HepG2 (cell line): ENCODE measurements around the gene C19orf47. TPM values are rescaled to one million over a fixed set of nuclear protein-coding genes. Genes with fewer than 3 reads are reported as not detected.

Experiments used
- ATAC-seq: fragments of 200-7000 bp; cut with Tn5 transposase; 3 replicates; pipeline ENCODE4 v1.9.1; 2020; ENCODE audit warnings: mild to moderate bottlenecking, moderate library complexity
- BruUV-seq: library from RNA; stranded (reverse); fragments of 400-500 nt; replicated peaks from 2 replicates; lab custom pipeline; 2021; lab: Mats Ljungman, UMichigan
- CTCF ChIA-PET: fragments of 300-600 bp; formaldehyde crosslinking; extraction: SDS; loops from one replicate; lab custom pipeline; 2021; ENCODE audit warnings: low total read pairs, inconsistent platforms, low intra/inter-chr PET ratio; lab: Yijun Ruan, JAX
- POLR2A ChIA-PET: fragments of 350-600 bp; sonication (Branson Sonifier 250); formaldehyde crosslinking; loops from one replicate; lab custom pipeline; 2020; ENCODE audit warnings: antibody characterized with exemption, inconsistent platforms; lab: Yijun Ruan, JAX
- DNase-seq: peaks from one replicate; pipeline ENCODE4 v3.0.0-alpha.2; 2015; ENCODE audit warnings: low spot score
- FAIRE-seq: peaks from 3 replicates; lab custom pipeline; 2011; peaks lifted over from hg19 to GRCh38; lab: Jason Lieb, UNC
- H2AFZ ChIP-seq: one replicate; pipeline ENCODE4 v1.6.1; 2011; ENCODE audit warnings: low read length, inconsistent platforms
- H3K27ac ChIP-seq: fragments of 300-600 bp; 3 replicates; pipeline ENCODE4 v1.8.0; 2011; ENCODE audit warnings: mixed run types, mild to moderate bottlenecking, mixed read lengths, low read length, inconsistent platforms; ENCODE audit not compliant: insufficient read depth; ENCODE audit errors: extremely low read length
- H3K27me3 ChIP-seq, 2 experiments: fragments of 200-600 bp in 1 of 2; 2 replicates in 1 of 2; 3 replicates in 1 of 2; pipeline versions ENCODE4 v1.6.0 to v1.8.0; 2011; ENCODE audit warnings: low read length in 2 of 2, mild to moderate bottlenecking in 2 of 2, moderate library complexity in 2 of 2, inconsistent platforms in 1 of 2; ENCODE audit not compliant: insufficient read depth in 2 of 2, control insufficient read depth in 1 of 2
- H3K36me3 ChIP-seq, 2 experiments: fragments of 200-600 bp in 1 of 2; replicated peaks in 1 of 2; 2 replicates in 1 of 2; 3 replicates in 1 of 2; pipeline versions ENCODE4 v1.5.1 to v1.8.0; 2011; ENCODE audit warnings: low read length in 2 of 2, inconsistent platforms in 1 of 2; ENCODE audit not compliant: insufficient read depth in 2 of 2, control insufficient read depth in 1 of 2
- H3K4me1 ChIP-seq: 2 replicates; pipeline ENCODE4 v1.5.1; 2012; ENCODE audit warnings: low read length, inconsistent platforms; ENCODE audit not compliant: insufficient read depth
- H3K4me2 ChIP-seq: 2 replicates; pipeline ENCODE4 v1.6.0; 2011; ENCODE audit warnings: low read depth, low read length, inconsistent platforms
- H3K4me3 ChIP-seq, 3 experiments: fragments of 200-600 bp in 1 of 3; sonication (generic), shearing (Covaris generic) in 1 of 3; replicated peaks in 1 of 3; 2 replicates each; pipeline ENCODE4 v1.5.1; 2011 to 2016; ENCODE audit warnings: low read length in 3 of 3, inconsistent platforms in 2 of 3, low read depth in 2 of 3, mild to moderate bottlenecking in 2 of 3, control low read depth in 1 of 3, mixed read lengths in 1 of 3; ENCODE audit not compliant: insufficient read depth in 1 of 3
- H3K79me2 ChIP-seq: one replicate; pipeline ENCODE4 v1.6.1; 2011; ENCODE audit warnings: low read length, inconsistent platforms; ENCODE audit not compliant: insufficient read depth
- H3K9ac ChIP-seq: 2 replicates; pipeline ENCODE4 v1.6.0; 2011; ENCODE audit warnings: mild to moderate bottlenecking, low read depth, low read length, inconsistent platforms; ENCODE audit not compliant: insufficient read depth
- H3K9me3 ChIP-seq: 2 replicates; pipeline ENCODE4 v1.5.1; 2012; ENCODE audit warnings: mild to moderate bottlenecking, low read length
- H4K20me1 ChIP-seq: 2 replicates; pipeline ENCODE4 v1.6.0; 2011; ENCODE audit warnings: inconsistent platforms, mild to moderate bottlenecking, low read length, moderate library complexity; ENCODE audit not compliant: insufficient read depth
- GABPB1 ChIP-seq: IDR thresholded peaks from 2 replicates; pipeline ENCODE4 v1.6.1; 2016; ENCODE audit warnings: mild to moderate bottlenecking, missing genetic modification reagents, moderate library complexity, missing compliant biosample characterization
- NR2C2 ChIP-seq: sonication (generic); formaldehyde crosslinking; IDR thresholded peaks from 2 replicates; pipeline ENCODE4 v1.4.0; 2020; ENCODE audit warnings: missing genetic modification reagents, mild to moderate bottlenecking, moderate library complexity, borderline replicate concordance
- PAXIP1 ChIP-seq: sonication (generic); formaldehyde crosslinking; conservative IDR thresholded peaks from 2 replicates; pipeline ENCODE4 v1.4.0; 2020; ENCODE audit warnings: mild to moderate bottlenecking, missing genetic modification reagents, moderate library complexity
- SALL2 ChIP-seq: sonication (generic); formaldehyde crosslinking; IDR thresholded peaks from 2 replicates; pipeline ENCODE4 v1.8.1; 2023; ENCODE audit warnings: mild to moderate bottlenecking, missing genetic modification reagents, inconsistent platforms
- THAP7 ChIP-seq: sonication (generic); formaldehyde crosslinking; IDR thresholded peaks from 2 replicates; pipeline ENCODE4 v1.8.1; 2023; ENCODE audit warnings: mild to moderate bottlenecking, missing genetic modification reagents
- ZSCAN31 ChIP-seq: sonication (generic); formaldehyde crosslinking; IDR thresholded peaks from 2 replicates; pipeline ENCODE4 v1.5.0; 2020; ENCODE audit warnings: low read depth, mild to moderate bottlenecking, missing genetic modification reagents
- WGBS: methylation state at CpG from one replicate; pipeline ENCODE4 v1.1.6; 2017; ENCODE audit warnings: low lambda C conversion rate; 5-methylcytosine and 5-hydroxymethylcytosine counted together
- in situ Hi-C: cut with HindIII; loops from 2 replicates; pipeline ENCODE4 v1.10.0; 2017; ENCODE audit warnings: low pct_unique_long_range_greater_than_20kb; ENCODE audit not compliant: extremely low pct_ligation_motif_present
- intact Hi-C: fragments of 100-400 bp; cut with micrococcal nuclease; formaldehyde crosslinking; loops from one replicate; pipeline ENCODE4 v1.10.0; 2022; ENCODE audit not compliant: unreplicated experiment
- polyA plus RNA-seq, 8 experiments: library from polyadenylated mRNA; depleted of rRNA in 3 of 8; stranded (reverse) in 7 of 8; unstranded in 1 of 8; fragments of >200 nt; fragmentation: Illumina TruSeq in 4 of 8; extraction: Trizol in 4 of 8; gene quantifications; 2 replicates each; pipeline versions ENCODE4 v1.2.1 to v1.2.3, GENCODE V29; 2011 to 2016; ENCODE audit warnings: low read depth in 4 of 8, missing spikeins in 1 of 8, mixed read lengths in 1 of 8; ENCODE audit not compliant: insufficient read depth in 1 of 8
- total RNA-seq, 5 experiments: library from RNA; depleted of rRNA; stranded (reverse); fragments of >200 nt; fragmentation: Illumina TruSeq; extraction: Trizol; gene quantifications; 2 replicates each; pipeline ENCODE4 v1.2.3, GENCODE V29; 2016; ENCODE audit warnings: low read depth in 1 of 5
- TF ChIP-seq, protein P1 (sequence below): sonication (generic); formaldehyde crosslinking; conservative IDR thresholded peaks from 2 replicates; pipeline ENCODE4 v1.4.0; 2020; ENCODE audit warnings: missing genetic modification reagents
- TF ChIP-seq, protein P2 (sequence below): sonication (generic); formaldehyde crosslinking; IDR thresholded peaks from 2 replicates; pipeline ENCODE4 v1.5.0; 2020; ENCODE audit warnings: mild to moderate bottlenecking, missing genetic modification reagents

Gene C19orf47
- total and polyA plus RNA-seq, 2 of the 13 experiments (the other 11 are each of a cell fraction or from before 2014, with no cell fraction given), result 8.1 to 10.6 TPM

- no peak for TF ChIP-seq THAP7 (CRISPR knock-in tag)
- TF ChIP-seq, protein P1, sequence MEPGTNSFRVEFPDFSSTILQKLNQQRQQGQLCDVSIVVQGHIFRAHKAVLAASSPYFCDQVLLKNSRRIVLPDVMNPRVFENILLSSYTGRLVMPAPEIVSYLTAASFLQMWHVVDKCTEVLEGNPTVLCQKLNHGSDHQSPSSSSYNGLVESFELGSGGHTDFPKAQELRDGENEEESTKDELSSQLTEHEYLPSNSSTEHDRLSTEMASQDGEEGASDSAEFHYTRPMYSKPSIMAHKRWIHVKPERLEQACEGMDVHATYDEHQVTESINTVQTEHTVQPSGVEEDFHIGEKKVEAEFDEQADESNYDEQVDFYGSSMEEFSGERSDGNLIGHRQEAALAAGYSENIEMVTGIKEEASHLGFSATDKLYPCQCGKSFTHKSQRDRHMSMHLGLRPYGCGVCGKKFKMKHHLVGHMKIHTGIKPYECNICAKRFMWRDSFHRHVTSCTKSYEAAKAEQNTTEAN (CRISPR knock-in tag), result no peak
- TF ChIP-seq NR2C2 (CRISPR knock-in tag), result no peak
- no peak for TF ChIP-seq GABPB1 (CRISPR knock-in tag)
Observed at GRCh38 chr19:40358773-40359172, 10.6 kb upstream of the C19orf47 start (continued).

DNA sequence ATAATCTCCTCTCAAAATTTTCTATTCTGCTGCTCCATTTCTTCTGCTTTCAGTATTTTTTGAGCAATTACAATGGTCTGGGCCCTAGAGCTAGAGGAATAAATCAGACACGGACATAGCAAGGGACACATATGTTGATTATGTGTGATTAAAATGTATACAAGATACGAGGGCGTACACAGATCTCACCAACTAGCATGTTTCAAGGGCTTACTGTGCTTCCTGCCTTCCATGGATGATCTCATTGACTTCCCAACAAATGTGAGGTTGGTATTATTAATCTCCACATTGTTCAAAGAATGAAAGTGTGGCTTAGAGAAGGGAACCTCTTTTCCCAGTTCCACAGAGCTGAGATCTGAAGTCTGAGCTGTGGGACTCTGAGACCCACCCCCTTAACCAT lies 9.4 kb upstream of the C19orf47 start:
- no peak overlapping the region for H3K9ac ChIP-seq
- H3K36me3 ChIP-seq, result no peaks in the 10 kb centered on the region; a peak in 1 of 5 replicates
- no peak overlapping the region for H3K4me2 ChIP-seq
- peaks cover 7% of the 10 kb centered on the region for H3K4me1 ChIP-seq
- FAIRE-seq (no peak), DNase-seq (no peak), ATAC-seq (no peak)
- in situ Hi-C loops, result no loop called here
- no peak overlapping the region for H2AFZ ChIP-seq
- CTCF ChIA-PET, result no interaction called here
- no peaks in the 10 kb centered on the region for H3K27me3 ChIP-seq
- no peak overlapping the region for H3K4me3 ChIP-seq
- no TSS peak for BruUV-seq
- POLR2A ChIA-PET, result interaction anchor here (1.3 kb wide), 1 partner anchor 9 kb away, joined by 3 read pairs; the partner anchor contains the start of genes C19orf47 and PLD3
- H3K79me2 ChIP-seq, result no peaks in the 10 kb centered on the region
- no peaks in the 10 kb centered on the region for H3K9me3 ChIP-seq
- 95% methylated on average over 3 of the region's 3 CpGs for WGBS
- H3K27ac ChIP-seq, result no peak overlapping the region
- intact Hi-C loops, result no loop called here
- H4K20me1 ChIP-seq, result no peaks in the 10 kb centered on the region
- TF ChIP-seq PAXIP1 (CRISPR knock-in tag) (no peak), ZSCAN31 (no peak), SALL2 (no peak)
- TF ChIP-seq, protein P2, sequence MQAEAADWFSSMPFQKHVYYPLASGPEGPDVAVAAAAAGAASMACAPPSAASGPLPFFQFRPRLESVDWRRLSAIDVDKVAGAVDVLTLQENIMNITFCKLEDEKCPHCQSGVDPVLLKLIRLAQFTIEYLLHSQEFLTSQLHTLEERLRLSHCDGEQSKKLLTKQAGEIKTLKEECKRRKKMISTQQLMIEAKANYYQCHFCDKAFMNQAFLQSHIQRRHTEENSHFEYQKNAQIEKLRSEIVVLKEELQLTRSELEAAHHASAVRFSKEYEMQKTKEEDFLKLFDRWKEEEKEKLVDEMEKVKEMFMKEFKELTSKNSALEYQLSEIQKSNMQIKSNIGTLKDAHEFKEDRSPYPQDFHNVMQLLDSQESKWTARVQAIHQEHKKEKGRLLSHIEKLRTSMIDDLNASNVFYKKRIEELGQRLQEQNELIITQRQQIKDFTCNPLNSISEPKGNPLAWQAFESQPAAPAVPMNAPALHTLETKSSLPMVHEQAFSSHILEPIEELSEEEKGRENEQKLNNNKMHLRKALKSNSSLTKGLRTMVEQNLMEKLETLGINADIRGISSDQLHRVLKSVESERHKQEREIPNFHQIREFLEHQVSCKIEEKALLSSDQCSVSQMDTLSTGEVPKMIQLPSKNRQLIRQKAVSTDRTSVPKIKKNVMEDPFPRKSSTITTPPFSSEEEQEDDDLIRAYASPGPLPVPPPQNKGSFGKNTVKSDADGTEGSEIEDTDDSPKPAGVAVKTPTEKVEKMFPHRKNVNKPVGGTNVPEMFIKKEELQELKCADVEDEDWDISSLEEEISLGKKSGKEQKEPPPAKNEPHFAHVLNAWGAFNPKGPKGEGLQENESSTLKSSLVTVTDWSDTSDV (CRISPR knock-in tag), result no peak
